ENCODE data around the gene ATG13.

The ATG13 gene

GRCh38 chr11:46604796-46605195 is 12.6 kb upstream of the ATG13 start:
- TF ChIP-seq CREB1 (IDR thresholded peaks at IDR 0.05; ENCODE audit: low read depth) (no peak), YY1 (IDR thresholded peaks at IDR 0.05; ENCODE audit: low read depth) (no peak), CEBPB (IDR thresholded peaks at IDR 0.05) (no peak), MAX (IDR thresholded peaks at IDR 0.05) (no peak), TEAD4 (IDR thresholded peaks at IDR 0.05) (no peak), FOXM1 (IDR thresholded peaks at IDR 0.05; ENCODE audit: borderline replicate concordance, low read depth) (no peak), REST (IDR thresholded peaks at IDR 0.05; ENCODE audit: low read depth) (no peak), EGR1 (IDR thresholded peaks at IDR 0.05) (no peak), EP300 (IDR thresholded peaks at IDR 0.05; ENCODE audit: borderline replicate concordance) (no peak), TCF12 (IDR thresholded peaks at IDR 0.05; ENCODE audit: low read depth) (no peak), NFIC (IDR thresholded peaks at IDR 0.05) (no peak), ZBTB7A (IDR thresholded peaks at IDR 0.05; ENCODE audit: low read depth) (no peak), TAF1 (IDR thresholded peaks at IDR 0.05; ENCODE audit: low read depth) (no peak), RAD21 (IDR thresholded peaks at IDR 0.05; ENCODE audit: low read depth) (no peak), USF1 (IDR thresholded peaks at IDR 0.05) (no peak)

- no peak for TF ChIP-seq REST (IDR thresholded peaks at IDR 0.05; ENCODE audit: low read depth)
- no peak for TF ChIP-seq TEAD4 (IDR thresholded peaks at IDR 0.05)
- no peak for TF ChIP-seq RAD21 (IDR thresholded peaks at IDR 0.05; ENCODE audit: low read depth)
- no peak for TF ChIP-seq EP300 (IDR thresholded peaks at IDR 0.05; ENCODE audit: borderline replicate concordance)
- TF ChIP-seq YY1 (IDR thresholded peaks at IDR 0.05; ENCODE audit: low read depth), result no peak
- TF ChIP-seq TCF12 (IDR thresholded peaks at IDR 0.05; ENCODE audit: low read depth), result no peak
- no peak for TF ChIP-seq MAX (IDR thresholded peaks at IDR 0.05)
- TF ChIP-seq USF1 (IDR thresholded peaks at IDR 0.05), result no peak
These were observed 9.8 kb upstream of the ATG13 start for GRCh38 chr11:46607516-46607915.

GRCh38 chr11:46609386-46609785 is 8.0 kb upstream of the ATG13 start:
- no peak for TF ChIP-seq TAF1 (IDR thresholded peaks at IDR 0.05; ENCODE audit: low read depth)
- no peak for TF ChIP-seq CREB1 (IDR thresholded peaks at IDR 0.05; ENCODE audit: low read depth)
- TF ChIP-seq USF1 (IDR thresholded peaks at IDR 0.05), result no peak
- TF ChIP-seq RAD21 (IDR thresholded peaks at IDR 0.05; ENCODE audit: low read depth), result no peak
- TF ChIP-seq EGR1 (IDR thresholded peaks at IDR 0.05), result no peak

- no peak for TF ChIP-seq TCF12 (IDR thresholded peaks at IDR 0.05; ENCODE audit: low read depth)
- TF ChIP-seq RAD21 (IDR thresholded peaks at IDR 0.05; ENCODE audit: low read depth), result no peak
- no peak for TF ChIP-seq TAF1 (IDR thresholded peaks at IDR 0.05; ENCODE audit: low read depth)
- TF ChIP-seq REST (IDR thresholded peaks at IDR 0.05; ENCODE audit: low read depth), result no peak
- TF ChIP-seq CREB1 (IDR thresholded peaks at IDR 0.05; ENCODE audit: low read depth), result no peak
- TF ChIP-seq MAX (IDR thresholded peaks at IDR 0.05), result no peak
- TF ChIP-seq NFIC (IDR thresholded peaks at IDR 0.05), result no peak
- TF ChIP-seq YY1 (IDR thresholded peaks at IDR 0.05; ENCODE audit: low read depth), result no peak
- no peak for TF ChIP-seq EP300 (IDR thresholded peaks at IDR 0.05; ENCODE audit: borderline replicate concordance)
- no peak for TF ChIP-seq TEAD4 (IDR thresholded peaks at IDR 0.05)
- TF ChIP-seq EGR1 (IDR thresholded peaks at IDR 0.05), result no peak
- TF ChIP-seq ZBTB7A (IDR thresholded peaks at IDR 0.05; ENCODE audit: low read depth), result no peak
- TF ChIP-seq USF1 (IDR thresholded peaks at IDR 0.05), result no peak
- no peak for TF ChIP-seq CEBPB (IDR thresholded peaks at IDR 0.05)
- TF ChIP-seq FOXM1 (IDR thresholded peaks at IDR 0.05; ENCODE audit: borderline replicate concordance, low read depth), result no peak
These were observed 5.6 kb upstream of the ATG13 start for GRCh38 chr11:46611526-46612304.
